ENCODE data around the gene TAS2R31. TPM values are rescaled to one million over a fixed set of nuclear protein-coding genes. Genes with fewer than 3 reads are reported as not detected.

Gene TAS2R31
- total and polyA plus RNA-seq, 2 experiments from 2014 or later, result 0.24 to 0.97 TPM

GRCh38 chr12:11026118-11026517 is 5.1 kb downstream of the TAS2R31 start:
- no peaks in the 10 kb centered on the region; the same call in 1 of the 2 replicates for H3K36me3 ChIP-seq (ENCODE audit: low read depth)
- no peak overlapping the region for H3K9ac ChIP-seq
- no peaks in the 10 kb centered on the region for H3F3A ChIP-seq (ENCODE audit: insufficient read depth)
- H3K9me2 ChIP-seq (ENCODE audit: insufficient read depth), result no peaks in the 10 kb centered on the region; the same call in 1 of the 2 replicates
- no peak overlapping the region for H3K4me2 ChIP-seq (ENCODE audit: unreplicated experiment)
- H3K79me2 ChIP-seq (ENCODE audit: insufficient read depth), result no peaks in the 10 kb centered on the region
- no peaks in the 10 kb centered on the region for H3K27me3 ChIP-seq (replicated peaks; ENCODE audit: insufficient read depth)
- no peak overlapping the region for H2AFZ ChIP-seq
- no peaks in the 10 kb centered on the region for H4K20me1 ChIP-seq (ENCODE audit: insufficient read depth)
- in situ Hi-C loops (cut with MboI), result no loop called here
- no peak overlapping the region for H3K4me3 ChIP-seq
- no peaks in the 10 kb centered on the region for H3K9me3 ChIP-seq (ENCODE audit: low read depth)
- TF ChIP-seq EZH2phosphoT487 (IDR thresholded peaks at IDR 0.05; ENCODE audit: insufficient read depth, low read depth) (no peak), EZH2 (IDR thresholded peaks at IDR 0.05; ENCODE audit: insufficient read depth, poor library complexity, severe bottlenecking) (no peak)
- 92% methylated on average over 6 of the region's 6 CpGs for WGBS, 2 experiments (ENCODE audit: low coverage in 1 of 2, low lambda C conversion rate in 2 of 2, missing lambda C conversion rate in 2 of 2)
- no peaks in the 10 kb centered on the region for H3K4me1 ChIP-seq (ENCODE audit: insufficient read depth)
- H3K27ac ChIP-seq, result no peak overlapping the region
- no peak for DNase-seq

- Histone ChIP-seq H3K4me1 (ENCODE audit: insufficient read depth) (no peaks in the 10 kb centered on the region), H3K9me3 (ENCODE audit: low read depth) (no peaks in the 10 kb centered on the region), H4K20me1 (ENCODE audit: insufficient read depth) (no peaks in the 10 kb centered on the region), H3K27ac (no peak overlapping the region), H3F3A (ENCODE audit: insufficient read depth) (no peaks in the 10 kb centered on the region), H3K36me3 (ENCODE audit: low read depth) (no peaks in the 10 kb centered on the region; the same call in 1 of the 2 replicates), H3K4me2 (ENCODE audit: unreplicated experiment) (no peak overlapping the region), H2AFZ (no peak overlapping the region), H3K79me2 (ENCODE audit: insufficient read depth) (no peaks in the 10 kb centered on the region), H3K27me3 (replicated peaks; ENCODE audit: insufficient read depth) (no peaks in the 10 kb centered on the region), H3K9ac (no peak overlapping the region), H3K4me3 (no peak overlapping the region), H3K9me2 (ENCODE audit: insufficient read depth) (no peaks in the 10 kb centered on the region; the same call in 1 of the 2 replicates)
- in situ Hi-C loops (cut with MboI), result no loop called here
- no peak for DNase-seq
- TF ChIP-seq EZH2phosphoT487 (IDR thresholded peaks at IDR 0.05; ENCODE audit: insufficient read depth, low read depth) (no peak), EZH2 (IDR thresholded peaks at IDR 0.05; ENCODE audit: insufficient read depth, poor library complexity, severe bottlenecking) (no peak)
- 90% methylated on average over 2 of the region's 2 CpGs for WGBS, 2 experiments (ENCODE audit: low coverage in 1 of 2, low lambda C conversion rate in 2 of 2, missing lambda C conversion rate in 2 of 2)
Observed at GRCh38 chr12:11023387-11023786, 7.8 kb downstream of the TAS2R31 start.

GRCh38 chr12:11022520-11022919 is 8.7 kb downstream of the TAS2R31 start, which contains the start of gene TAS2R19:
Gene TAS2R19, minus strand, starts transcription at chr12:11022620. Its CDS starts 49 bp downstream, at chr12:11022571.
- Histone ChIP-seq H3K9me2 (ENCODE audit: insufficient read depth) (no peaks in the 10 kb centered on the region; the same call in 1 of the 2 replicates), H3K9ac (no peak within 1 kb of the TSS), H3K9me3 (ENCODE audit: low read depth) (no peaks in the 10 kb centered on the region), H2AFZ (no peak within 1 kb of the TSS), H3K27ac (no peak within 1 kb of the TSS), H4K20me1 (ENCODE audit: insufficient read depth) (no peaks in the 10 kb centered on the region), H3K4me3 (no peak within 1 kb of the TSS), H3K27me3 (replicated peaks; ENCODE audit: insufficient read depth) (no peaks in the 10 kb centered on the region), H3K4me1 (ENCODE audit: insufficient read depth) (no peaks in the 10 kb centered on the region), H3K79me2 (ENCODE audit: insufficient read depth) (no peaks in the 10 kb centered on the region), H3F3A (ENCODE audit: insufficient read depth) (no peaks in the 10 kb centered on the region), H3K4me2 (ENCODE audit: unreplicated experiment) (no peak within 1 kb of the TSS), H3K36me3 (ENCODE audit: low read depth) (no peaks in the 10 kb centered on the region; the same call in 1 of the 2 replicates)
- in situ Hi-C loops (cut with MboI), result no loop called here
- TF ChIP-seq EZH2phosphoT487 (IDR thresholded peaks at IDR 0.05; ENCODE audit: insufficient read depth, low read depth), result no peak
- TF ChIP-seq EZH2 (IDR thresholded peaks at IDR 0.05; ENCODE audit: insufficient read depth, poor library complexity, severe bottlenecking), result no peak
- WGBS, 2 experiments (ENCODE audit: low coverage in 1 of 2, low lambda C conversion rate in 2 of 2, missing lambda C conversion rate in 2 of 2), result 8 to 13% methylated on average over 1 of the region's 1 CpG
- no peak for DNase-seq

- no peaks in the 10 kb centered on the region for H4K20me1 ChIP-seq (ENCODE audit: insufficient read depth)
- H3K79me2 ChIP-seq (ENCODE audit: insufficient read depth), result no peaks in the 10 kb centered on the region
- H3K9me2 ChIP-seq (ENCODE audit: insufficient read depth), result no peaks in the 10 kb centered on the region
- 95 to 100% methylated on average over 1 of the region's 1 CpG for WGBS, 2 experiments (ENCODE audit: low coverage in 1 of 2, low lambda C conversion rate in 2 of 2, missing lambda C conversion rate in 2 of 2)
- H3K4me2 ChIP-seq (ENCODE audit: unreplicated experiment), result no peak overlapping the region
- no peaks in the 10 kb centered on the region for H3K27me3 ChIP-seq (replicated peaks; ENCODE audit: insufficient read depth)
- no peak overlapping the region for H3K9ac ChIP-seq
- no peak overlapping the region for H2AFZ ChIP-seq
- DNase-seq, result no peak
- TF ChIP-seq EZH2phosphoT487 (IDR thresholded peaks at IDR 0.05; ENCODE audit: insufficient read depth, low read depth), result no peak
- no peak for TF ChIP-seq EZH2 (IDR thresholded peaks at IDR 0.05; ENCODE audit: insufficient read depth, poor library complexity, severe bottlenecking)
- no peaks in the 10 kb centered on the region for H3K4me1 ChIP-seq (ENCODE audit: insufficient read depth)
- no peaks in the 10 kb centered on the region for H3K9me3 ChIP-seq (ENCODE audit: low read depth)
- no peaks in the 10 kb centered on the region for H3K36me3 ChIP-seq (ENCODE audit: low read depth)
- in situ Hi-C loops (cut with MboI), result loop anchor here (5.0 kb wide), 1 partner anchor 55 kb away; no protein-coding TSS in a partner anchor
- H3K27ac ChIP-seq, result no peak overlapping the region
- H3F3A ChIP-seq (ENCODE audit: insufficient read depth), result no peaks in the 10 kb centered on the region
- H3K4me3 ChIP-seq, result no peak overlapping the region
Observed at GRCh38 chr12:11016937-11017336, 14.3 kb downstream of the TAS2R31 start.

Data from GM23248 (cell line).